ENCODE data around the gene SOBP.

The SOBP gene

DNA sequence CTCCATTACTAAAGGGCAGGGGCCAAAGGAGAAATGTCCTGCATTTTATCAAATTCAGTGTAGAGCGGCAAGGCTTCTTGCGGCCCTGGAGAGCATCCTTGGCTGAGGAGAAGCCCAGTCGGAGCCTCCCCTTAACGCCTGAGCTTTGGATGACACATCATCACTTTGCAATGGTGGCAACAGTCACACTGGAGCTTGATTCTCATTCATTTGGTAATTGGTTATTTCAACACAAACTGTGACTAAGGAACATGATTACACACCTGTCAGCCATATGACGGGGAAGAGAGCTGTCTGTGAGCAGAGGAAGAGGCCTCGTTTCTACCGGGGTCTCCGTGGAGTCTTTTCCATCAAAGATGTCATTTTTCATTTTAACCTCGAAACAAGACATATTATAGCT, 81.4 kb downstream of the SOBP start:
- Mint-ChIP-seq H3K27me3 (ENCODE audit: low read depth, poor library complexity) (no peaks in the 10 kb centered on the region), H3K9me3 (no peaks in the 10 kb centered on the region)

DNA sequence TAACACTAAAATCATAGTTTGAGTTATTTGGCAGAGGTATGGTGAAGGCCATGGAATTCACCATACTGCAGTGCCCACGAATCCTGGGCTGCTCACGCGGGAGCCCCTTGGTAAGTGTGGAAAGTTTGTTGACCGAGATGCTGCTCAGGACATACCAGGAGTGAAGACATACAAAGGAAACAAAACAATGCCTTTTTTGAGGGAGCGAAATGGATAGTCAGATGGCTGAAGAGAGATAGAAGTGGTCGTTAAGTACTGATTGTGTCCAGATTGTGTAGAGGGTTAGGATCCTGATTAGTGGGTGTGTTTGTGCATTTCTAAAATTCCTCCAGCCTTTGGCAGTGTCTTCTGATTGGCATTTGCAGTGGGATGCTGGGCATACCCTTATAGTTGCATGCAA, 83.0 kb downstream of the SOBP start:
- Mint-ChIP-seq H3K27me3 (ENCODE audit: low read depth, poor library complexity) (no peaks in the 10 kb centered on the region), H3K4me3 (no peak overlapping the region), H3K4me1 (peaks cover 45% of the 10 kb centered on the region), H3K9me3 (no peaks in the 10 kb centered on the region), H3K36me3 (ENCODE audit: low read depth) (peaks cover 87% of the 10 kb centered on the region), H3K27ac (peak overlapping the region; percentile 80)
- no peak for DNase-seq
- TF ChIP-seq, protein P1, sequence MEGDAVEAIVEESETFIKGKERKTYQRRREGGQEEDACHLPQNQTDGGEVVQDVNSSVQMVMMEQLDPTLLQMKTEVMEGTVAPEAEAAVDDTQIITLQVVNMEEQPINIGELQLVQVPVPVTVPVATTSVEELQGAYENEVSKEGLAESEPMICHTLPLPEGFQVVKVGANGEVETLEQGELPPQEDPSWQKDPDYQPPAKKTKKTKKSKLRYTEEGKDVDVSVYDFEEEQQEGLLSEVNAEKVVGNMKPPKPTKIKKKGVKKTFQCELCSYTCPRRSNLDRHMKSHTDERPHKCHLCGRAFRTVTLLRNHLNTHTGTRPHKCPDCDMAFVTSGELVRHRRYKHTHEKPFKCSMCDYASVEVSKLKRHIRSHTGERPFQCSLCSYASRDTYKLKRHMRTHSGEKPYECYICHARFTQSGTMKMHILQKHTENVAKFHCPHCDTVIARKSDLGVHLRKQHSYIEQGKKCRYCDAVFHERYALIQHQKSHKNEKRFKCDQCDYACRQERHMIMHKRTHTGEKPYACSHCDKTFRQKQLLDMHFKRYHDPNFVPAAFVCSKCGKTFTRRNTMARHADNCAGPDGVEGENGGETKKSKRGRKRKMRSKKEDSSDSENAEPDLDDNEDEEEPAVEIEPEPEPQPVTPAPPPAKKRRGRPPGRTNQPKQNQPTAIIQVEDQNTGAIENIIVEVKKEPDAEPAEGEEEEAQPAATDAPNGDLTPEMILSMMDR (IDR thresholded peaks at IDR 0.05) = no peak

More for the DNA sequence above, 81.4 kb downstream of the SOBP start:
- H3K27ac Mint-ChIP-seq = no peak overlapping the region
- TF ChIP-seq, protein P1 (IDR thresholded peaks at IDR 0.05) = no peak
- peaks cover 36% of the 10 kb centered on the region for H3K4me1 Mint-ChIP-seq
- peaks cover 90% of the 10 kb centered on the region for H3K36me3 Mint-ChIP-seq (ENCODE audit: low read depth)
- no peak overlapping the region for H3K4me3 Mint-ChIP-seq
- no peak for DNase-seq

DNA sequence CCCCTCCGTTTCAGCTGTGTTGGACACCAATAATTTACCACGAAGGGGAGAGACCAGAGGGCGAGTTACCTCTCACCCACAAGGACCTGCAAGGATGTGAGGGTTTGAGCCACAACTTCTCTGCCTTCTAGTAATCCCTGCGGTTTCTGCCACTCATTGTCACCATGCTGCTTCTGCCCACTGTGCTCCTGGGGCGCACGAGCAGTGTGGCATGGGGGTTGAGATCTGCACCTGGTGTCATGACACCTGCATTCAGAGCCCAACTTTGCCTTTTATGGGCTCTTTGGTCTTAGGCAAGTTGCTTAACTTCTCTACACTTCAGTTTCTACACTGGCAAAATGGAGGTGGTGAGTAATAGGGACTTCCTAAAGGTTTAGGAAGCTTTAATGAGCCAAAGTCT, 84.9 kb downstream of the SOBP start:
- Mint-ChIP-seq H3K4me3 (no peak overlapping the region), H3K27me3 (ENCODE audit: low read depth, poor library complexity) (peaks cover 4% of the 10 kb centered on the region), H3K4me1 (peaks cover 65% of the 10 kb centered on the region), H3K9me3 (no peaks in the 10 kb centered on the region), H3K36me3 (ENCODE audit: low read depth) (peaks cover 72% of the 10 kb centered on the region), H3K27ac (no peak overlapping the region)
- TF ChIP-seq, protein P1 (IDR thresholded peaks at IDR 0.05) = no peak
- DNase-seq = no peak

DNA sequence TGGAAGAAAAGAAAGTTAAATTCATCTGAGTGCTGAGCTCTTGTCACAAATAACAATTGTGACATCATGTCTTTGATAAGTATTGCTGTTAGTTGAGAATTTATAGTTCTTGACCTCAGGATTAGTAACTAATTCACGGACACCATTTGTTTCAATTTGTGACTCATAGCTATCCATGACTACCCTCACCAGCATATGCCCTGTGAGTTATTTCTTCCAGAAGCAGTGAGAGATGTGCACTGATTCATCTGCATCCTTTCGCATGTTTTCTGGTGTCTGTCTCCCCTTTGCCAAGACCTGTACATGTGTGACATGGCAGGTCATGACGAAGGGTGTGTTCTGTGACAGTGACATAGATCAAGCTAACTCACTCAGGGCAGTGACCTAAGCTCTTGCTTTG, 86.9 kb downstream of the SOBP start:
- Mint-ChIP-seq H3K4me3 (no peak overlapping the region), H3K4me1 (peaks cover 75% of the 10 kb centered on the region), H3K9me3 (no peaks in the 10 kb centered on the region), H3K27ac (peak overlapping the region; percentile 89), H3K36me3 (ENCODE audit: low read depth) (peaks cover 70% of the 10 kb centered on the region), H3K27me3 (ENCODE audit: low read depth, poor library complexity) (peaks cover 4% of the 10 kb centered on the region)
- DNase-seq = no peak
- TF ChIP-seq, protein P1 (IDR thresholded peaks at IDR 0.05) = no peak

DNA sequence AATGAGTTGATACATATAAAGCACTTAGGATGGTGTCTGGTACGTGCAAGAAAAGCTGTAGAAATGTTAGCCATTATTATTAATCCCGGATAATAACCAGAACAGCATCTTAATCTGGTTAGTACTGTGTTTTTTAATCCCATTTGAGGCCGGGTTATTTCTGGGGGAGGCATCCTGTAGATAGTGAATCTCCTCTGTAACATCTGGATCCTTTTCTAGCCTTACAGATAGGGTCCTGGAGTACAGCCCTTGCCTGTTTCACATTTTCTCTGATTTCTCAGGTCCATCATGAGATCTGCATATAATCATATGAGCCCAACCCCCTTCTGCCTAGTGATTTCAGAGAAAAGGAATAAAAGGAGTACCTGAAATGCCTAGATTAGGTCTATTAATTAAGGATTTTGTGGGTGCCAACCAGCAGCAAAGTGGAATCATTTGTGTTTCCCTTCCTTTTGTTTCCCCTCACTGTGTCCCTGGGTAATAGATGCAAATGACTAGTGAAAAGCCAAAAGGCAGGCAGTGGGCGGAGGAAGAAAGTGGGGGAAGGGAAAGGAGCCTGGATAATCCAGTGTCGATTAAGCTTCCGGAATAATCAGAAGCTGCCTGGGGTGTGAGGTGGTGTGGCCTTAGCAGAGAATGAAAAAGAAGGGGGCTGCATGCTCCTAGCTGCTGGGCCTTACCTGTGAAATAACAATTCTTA, 88.9 kb downstream of the SOBP start:
- Mint-ChIP-seq H3K4me1 (peaks cover 69% of the 10 kb centered on the region), H3K9me3 (no peaks in the 10 kb centered on the region), H3K27ac (peak overlapping the region; percentile 84), H3K27me3 (ENCODE audit: low read depth, poor library complexity) (peaks cover 4% of the 10 kb centered on the region), H3K36me3 (ENCODE audit: low read depth) (peaks cover 73% of the 10 kb centered on the region), H3K4me3 (no peak overlapping the region)
- no peak for DNase-seq
- TF ChIP-seq, protein P1 (IDR thresholded peaks at IDR 0.05) = no peak

DNA sequence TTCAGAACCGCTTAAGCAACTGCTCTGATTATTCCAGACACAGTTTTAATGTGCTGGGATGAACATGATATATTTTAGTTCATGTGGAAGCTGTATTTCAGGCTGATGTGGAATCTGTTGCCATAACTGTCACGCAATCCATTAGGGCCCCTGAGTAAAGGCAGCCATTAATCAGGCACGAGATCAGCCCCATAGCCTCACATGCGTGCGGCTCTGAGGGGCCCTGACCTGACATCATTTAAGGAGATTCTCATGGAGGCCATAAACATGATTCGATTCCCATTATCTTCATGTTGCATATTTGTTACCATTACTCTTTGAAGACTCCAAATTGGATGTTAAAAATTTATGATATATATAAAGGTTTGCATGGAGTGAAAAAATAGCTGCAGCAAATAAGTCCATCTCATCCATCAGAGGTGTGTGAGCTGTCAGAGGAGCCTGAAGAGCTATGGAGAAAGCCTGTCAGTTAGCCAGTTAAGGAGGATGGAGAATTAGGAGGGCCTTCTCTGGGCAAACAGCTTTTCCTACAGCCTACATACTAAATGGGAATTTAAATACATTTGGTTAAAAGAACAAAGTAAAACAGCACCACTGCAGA, 89.6 kb downstream of the SOBP start:
- peaks cover 4% of the 10 kb centered on the region for H3K27me3 Mint-ChIP-seq (ENCODE audit: low read depth, poor library complexity)
- no peak overlapping the region for H3K27ac Mint-ChIP-seq
- H3K4me3 Mint-ChIP-seq = no peak overlapping the region
- no peaks in the 10 kb centered on the region for H3K9me3 Mint-ChIP-seq
- DNase-seq = no peak
- peaks cover 65% of the 10 kb centered on the region for H3K36me3 Mint-ChIP-seq (ENCODE audit: low read depth)
- peaks cover 69% of the 10 kb centered on the region for H3K4me1 Mint-ChIP-seq
- TF ChIP-seq, protein P1 (IDR thresholded peaks at IDR 0.05) = no peak

All from nephron progenitor cell (in vitro differentiated cells).